ENCODE results near the gene HMG20A.
"Not testable (repeated sequence)": the region's sequence is repeated elsewhere in the genome, so short reads cannot be mapped to it uniquely, and the experiment has no call there.

HMG20A gene

DNA sequence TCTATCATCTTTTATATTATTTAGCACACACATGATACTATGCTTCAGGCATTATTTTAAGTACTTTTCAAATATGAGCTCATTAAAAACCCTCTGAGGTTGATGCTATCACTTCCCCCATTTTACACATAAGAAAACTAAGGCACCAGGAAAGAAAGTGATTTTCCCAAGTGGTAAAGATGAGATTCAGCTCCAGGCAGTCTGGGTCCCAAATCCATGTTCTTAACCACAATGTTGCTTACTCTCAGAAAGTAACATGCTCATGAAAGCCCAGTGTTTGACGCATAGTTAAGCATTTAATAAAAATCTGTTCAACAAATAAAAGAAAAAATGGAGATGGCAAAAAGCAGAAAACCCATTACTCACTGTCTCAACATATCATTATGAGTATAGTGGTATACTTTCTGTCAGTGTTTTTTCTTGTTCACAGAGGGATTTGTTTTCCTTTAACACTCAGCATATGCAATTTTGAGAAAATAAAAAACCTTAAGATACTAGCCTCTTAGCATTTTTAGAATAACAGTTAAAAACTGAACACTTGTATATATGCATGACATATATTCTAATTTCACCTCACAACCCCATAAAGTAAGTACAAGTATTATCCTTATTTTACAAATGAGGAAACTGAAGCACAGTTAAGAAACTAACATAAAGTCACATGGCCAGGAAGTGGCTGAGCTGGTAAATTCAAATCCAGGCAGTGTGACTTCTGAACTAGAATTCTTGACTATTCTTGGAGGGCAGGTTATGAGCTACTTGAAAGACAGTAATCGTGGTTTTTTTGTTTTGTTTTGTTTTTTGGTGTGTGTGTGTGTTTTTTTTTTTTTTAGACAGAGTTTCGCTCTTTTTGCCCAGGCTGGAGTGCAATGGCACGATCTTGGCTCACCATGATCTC is 11.2 kb upstream of the HMG20A start:
- peak; percentile 54 for DNase-seq (ENCODE audit: low spot score)

DNA sequence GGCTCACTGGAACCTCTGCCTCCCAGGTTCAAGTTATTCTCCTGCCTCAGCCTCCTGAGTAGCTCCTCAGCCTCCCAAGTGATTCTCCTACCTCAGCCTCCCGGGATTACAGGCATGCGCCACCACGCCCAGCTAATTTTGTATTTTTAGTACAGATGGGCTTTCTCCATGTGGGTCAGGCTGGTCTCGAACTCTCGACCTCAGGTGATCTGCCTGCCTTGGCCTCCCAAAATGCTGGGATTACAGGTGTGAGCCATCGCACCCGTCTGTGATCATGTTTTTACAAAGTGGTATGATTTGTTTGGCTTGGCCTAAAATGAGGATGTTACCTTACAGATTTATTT is 10.6 kb upstream of the HMG20A start:
- not testable (repeated sequence) for DNase-seq (ENCODE audit: low spot score)

DNA sequence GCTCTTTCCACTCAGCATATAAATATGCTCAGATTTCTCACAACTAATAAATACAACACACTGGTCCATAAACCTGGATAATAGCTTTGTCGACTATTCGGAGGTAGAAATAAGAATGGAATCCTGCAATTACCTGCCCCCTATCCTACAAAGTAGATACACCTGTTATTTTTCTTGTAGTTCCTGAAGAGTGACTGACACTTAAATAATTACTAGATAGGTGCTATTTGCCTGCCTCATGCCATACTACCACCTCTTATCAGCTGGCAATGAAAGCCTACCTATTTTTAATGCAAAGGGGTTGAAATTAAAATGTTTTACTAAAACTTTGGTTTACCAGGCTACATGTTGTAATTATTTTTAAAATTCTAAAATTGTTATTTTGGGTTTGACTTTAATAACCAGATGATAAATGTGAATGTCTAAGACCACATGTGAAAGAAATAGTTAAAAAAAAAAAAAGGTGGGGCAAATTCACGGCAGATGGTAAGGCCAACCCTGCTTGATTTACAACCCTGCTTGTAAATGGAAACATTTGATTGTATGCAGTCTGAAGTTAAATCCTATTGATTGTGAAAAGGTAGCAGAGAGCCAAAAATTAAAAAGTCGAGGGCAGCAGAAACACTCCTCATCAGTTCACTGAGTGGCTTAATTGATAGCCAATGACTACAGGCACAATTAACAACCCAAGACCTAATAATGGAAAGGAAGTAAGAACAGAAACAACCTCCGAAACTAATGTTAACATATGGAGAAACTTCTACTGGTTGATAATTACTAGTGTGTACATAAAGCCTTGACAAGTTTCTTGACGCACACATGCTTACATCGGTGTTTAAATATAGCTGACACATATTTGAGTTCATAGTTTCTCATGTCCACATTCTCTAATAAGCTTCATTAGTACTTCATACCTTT is 9.7 kb upstream of the HMG20A start:
- DNase-seq (ENCODE audit: low spot score): no peak

DNA sequence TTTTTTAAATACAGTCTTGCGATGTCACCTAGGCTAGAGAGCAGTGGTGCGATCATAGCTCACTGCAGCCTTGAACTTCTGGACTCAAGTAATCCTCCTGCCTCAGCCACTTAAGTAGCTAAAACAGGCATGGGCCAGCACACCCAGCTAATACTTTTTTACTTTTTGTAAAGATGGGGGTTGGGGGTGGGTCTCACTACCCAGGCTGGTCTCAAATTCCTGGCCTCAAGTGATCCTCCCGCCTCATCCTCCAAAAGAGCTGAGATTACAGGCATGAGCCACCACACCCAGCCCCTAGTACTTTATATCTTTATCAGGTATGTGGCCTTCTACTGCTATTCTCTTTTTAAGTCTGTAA is 9.1 kb upstream of the HMG20A start:
- DNase-seq (ENCODE audit: low spot score): no peak

DNA sequence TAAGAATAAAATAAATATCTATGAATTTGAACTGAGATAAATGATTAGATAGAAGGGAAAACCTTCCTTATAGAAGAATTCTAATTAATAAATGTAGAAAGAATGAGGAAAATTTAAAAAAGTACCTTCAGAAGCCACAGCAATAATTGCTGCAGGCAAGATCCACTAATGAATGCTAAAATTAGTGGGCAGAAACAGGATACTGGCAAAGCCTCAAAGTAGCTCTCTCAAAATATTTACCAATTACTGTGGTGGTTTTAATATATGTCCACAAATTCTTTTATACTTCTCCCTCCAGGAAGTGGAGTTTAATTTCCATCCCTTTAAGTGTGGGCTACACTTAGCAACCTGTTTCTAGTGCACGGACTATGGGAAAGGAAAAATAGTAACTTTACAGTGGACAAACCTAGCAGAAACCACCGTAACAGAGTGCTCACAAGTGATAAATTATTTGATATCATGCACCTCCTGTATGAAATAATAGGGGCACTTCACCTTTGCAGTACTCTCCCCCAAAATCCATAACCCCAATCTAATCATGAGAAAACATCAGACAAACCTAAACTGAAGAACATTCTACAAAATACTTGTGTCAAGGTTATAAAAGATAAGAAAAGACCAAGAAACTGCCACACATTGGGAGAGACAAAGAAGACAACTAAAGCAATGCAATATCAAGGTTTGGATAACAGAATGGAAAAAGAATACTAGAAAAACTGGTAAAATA is 7.6 kb upstream of the HMG20A start:
- no peak for DNase-seq (ENCODE audit: low spot score)

DNA sequence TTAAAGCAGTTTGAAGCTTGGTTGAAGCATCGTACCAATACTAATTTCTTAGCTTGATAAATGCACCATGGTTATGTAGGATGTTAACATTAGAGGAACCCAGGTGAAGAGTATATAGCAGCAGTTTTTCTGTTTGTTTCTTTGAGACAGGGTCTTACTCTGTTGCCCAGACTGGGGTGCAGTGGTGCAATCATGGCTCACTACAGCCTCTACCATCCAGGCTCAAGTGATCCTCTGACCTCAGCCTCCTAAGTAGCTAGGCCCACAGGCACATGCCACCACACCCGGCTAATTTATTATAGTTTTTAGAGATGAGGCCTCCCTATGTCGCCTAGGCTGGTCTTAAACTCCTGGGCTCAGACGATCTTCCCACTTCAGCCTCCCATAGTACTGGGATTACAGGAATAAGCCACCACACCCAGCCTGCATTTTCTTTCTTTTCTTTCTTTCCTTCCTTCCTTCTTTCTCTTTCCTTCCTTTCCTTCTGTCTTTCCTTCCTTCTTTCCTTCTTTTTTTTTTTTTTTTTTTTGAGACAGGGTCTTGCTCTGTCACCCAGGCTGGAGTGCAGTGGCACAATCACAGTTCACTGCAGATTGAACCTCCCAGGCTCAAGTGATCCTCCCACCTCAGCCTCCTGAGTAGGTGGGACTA is 6.9 kb upstream of the HMG20A start:
- DNase-seq (ENCODE audit: low spot score): no peak

DNA sequence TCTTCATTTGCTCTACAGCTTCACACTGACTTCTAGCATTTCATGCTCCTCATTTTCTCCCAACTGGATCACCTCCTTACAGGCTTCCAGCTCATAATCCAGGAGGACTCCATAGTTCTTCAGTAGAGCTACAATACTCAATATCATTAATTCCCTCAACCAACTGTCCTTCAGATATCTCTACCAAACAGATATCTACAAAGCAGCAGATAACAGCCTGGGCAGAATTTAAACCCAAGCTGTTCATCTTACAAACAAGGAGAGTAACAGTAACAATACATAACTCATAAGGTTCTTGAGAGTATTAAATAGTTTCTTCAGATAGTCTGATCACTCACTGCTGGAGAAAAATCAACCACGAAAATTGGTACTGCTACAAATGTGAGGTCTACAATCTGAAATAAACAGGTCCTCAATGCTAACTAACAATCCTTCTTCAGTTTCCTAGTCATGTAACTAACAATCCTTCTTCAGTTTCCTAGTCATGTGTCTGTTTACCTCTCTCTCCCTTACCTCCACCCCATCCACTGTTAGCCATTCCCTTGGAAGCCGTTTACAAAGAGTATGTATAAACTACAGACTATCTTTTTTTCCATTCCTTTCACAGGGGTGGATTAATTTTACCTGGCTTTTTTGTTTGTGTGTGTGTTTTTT is 5.8 kb upstream of the HMG20A start:
- no peak for DNase-seq (ENCODE audit: low spot score)

DNA sequence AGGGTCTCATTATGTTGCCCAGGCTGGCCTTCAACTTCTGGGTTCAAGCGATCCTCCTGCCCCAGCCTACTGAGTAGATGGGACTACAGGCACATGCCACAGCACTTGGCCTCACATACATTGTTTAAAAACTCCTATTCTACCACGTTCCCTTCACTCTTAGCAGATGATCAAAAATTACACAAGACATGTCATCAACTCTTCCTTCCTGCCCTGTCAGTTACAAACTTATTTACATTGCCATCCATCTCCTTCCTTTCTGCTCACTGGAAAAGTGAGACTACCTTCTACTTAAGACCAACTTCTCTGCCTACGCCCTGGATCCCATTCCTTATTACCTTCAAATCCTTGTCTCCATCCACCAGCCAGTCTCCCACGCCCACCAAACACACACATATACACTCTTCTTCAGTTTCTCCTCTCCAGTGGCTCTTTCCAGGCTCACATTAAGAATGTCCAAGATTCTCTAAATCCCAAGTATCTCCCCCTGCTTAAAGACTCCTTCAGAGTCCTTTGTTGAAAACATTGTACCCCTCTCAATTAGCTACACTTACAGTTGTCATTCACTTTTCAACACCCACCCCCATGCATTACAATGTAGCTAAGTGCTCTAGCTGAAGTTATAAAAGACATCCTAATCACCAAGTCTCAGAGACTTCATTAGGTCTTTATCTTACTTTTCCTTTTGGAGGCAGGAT is 5.1 kb upstream of the HMG20A start:
- DNase-seq (ENCODE audit: low spot score): no peak

DNA sequence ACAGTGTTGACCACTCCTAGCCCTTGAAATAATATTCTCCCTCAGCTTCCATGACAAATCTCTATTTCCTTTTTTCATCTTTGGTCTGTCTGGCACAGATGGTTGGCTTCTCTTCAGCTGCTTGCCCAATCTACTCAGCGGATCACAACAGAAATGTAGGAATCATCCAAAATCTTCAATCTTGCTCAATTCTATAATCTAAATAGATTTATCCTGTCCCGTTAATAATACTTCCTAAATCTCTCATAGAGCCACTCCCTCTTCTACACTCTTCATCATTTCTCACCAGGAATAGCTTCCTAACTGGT is 4.6 kb upstream of the HMG20A start:
- DNase-seq (ENCODE audit: low spot score): no peak

DNA sequence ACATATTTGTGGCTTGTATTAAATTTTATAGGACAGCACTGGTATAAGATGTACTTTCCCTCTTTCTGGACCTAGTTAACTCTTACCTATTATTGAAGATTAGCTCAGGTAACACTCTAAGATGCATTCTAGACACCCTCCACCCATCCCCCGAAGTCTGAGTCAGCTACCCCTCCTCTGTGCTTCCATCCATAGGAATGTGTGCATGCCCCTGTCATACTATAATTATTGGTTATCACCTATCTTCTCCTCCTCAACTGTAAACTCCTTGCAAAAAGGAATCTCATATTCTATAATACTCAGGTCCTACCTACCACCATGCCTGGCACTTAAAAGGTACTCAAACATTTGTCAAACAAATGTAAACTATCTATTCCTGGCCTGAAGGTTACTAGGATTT is 3.7 kb upstream of the HMG20A start:
- no peak for DNase-seq (ENCODE audit: low spot score)

DNA sequence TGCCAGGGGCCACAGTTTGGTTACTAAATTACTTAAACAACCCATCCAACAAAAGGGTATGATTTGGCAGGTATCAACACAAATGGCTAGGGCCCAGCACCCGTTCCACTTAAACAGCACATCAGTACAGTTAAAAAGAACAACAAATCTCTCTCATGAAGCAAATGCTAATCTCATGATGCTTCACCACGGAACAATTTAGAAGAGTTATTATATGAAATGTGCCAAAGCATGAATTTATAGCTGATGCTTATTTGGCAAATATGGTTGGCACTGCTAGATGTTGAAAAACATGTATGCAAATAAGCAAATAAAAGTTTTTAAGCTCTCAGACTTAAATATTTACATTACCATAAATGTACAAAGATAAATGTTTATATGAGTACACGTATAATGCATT is 3.1 kb upstream of the HMG20A start:
- DNase-seq (ENCODE audit: low spot score): no peak

DNA sequence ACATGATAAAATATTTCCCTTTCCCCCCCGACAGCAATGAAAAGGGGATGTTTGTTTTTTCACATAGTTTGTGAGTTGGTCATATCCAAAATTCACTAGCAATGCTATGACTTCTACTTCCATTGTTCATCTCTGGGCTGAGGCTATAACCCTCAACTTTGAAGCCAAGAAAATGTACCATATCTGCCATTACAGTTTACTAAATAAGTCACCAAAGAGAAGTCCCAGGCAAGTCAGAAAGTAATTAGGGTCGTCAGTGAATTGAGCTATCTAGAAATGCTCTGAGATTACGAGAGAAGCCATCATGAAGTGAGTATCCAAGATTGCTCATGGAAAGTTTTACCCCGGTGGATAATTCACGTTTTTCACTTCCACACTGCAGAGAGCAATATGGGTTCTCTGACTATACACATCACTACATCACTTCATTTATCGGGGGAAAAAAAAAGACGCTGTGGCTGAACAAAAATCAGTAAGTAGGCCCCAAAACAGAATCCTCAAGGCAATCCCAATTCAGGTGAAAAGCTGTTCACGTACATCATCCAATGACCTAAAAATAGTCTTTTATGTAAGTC is 2.2 kb upstream of the HMG20A start:
- DNase-seq (ENCODE audit: low spot score): no peak

DNA sequence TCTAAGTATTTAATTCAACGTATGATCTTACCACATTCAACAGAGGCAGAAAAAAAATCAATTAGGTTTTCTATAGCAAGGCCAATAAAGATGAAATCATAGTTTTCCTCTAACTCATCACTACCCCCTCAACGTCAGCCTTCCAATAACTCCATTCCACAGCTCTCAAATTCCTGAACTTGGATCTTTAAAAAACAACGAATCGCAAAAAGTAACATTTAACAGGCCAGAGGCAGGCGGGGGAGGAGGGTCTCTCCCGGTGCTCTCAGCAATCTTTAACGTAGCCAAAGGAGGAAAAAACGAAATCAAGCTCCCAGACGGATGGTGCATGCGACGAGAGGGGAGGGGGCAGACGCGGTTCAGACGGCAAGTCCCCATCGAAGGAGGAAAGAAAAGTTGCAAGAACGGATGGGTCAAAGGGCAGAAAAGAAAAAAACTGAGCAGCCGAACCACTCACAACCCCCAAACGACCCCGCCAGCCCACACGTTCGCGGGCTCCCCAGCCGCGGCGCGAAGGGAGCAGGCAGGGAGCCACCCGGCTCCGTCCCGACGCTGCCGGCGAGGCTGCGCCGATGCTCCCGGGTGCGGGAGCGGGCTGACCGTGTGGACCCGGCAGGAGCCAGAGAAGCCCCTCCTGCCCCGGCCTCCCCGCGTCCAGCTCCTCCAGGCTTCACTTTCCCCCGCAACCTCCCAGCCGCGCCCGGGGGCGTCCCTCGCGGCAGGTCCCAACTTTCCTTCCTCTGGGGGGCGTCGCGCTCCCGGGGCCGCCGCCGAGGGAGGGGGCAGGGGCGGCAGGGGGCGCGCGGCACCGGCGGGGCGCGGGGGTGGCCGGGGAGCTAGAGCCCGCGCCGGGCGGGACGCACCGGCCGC is 1.5 kb upstream of the HMG20A start:
- no peak for DNase-seq (ENCODE audit: low spot score)

DNA sequence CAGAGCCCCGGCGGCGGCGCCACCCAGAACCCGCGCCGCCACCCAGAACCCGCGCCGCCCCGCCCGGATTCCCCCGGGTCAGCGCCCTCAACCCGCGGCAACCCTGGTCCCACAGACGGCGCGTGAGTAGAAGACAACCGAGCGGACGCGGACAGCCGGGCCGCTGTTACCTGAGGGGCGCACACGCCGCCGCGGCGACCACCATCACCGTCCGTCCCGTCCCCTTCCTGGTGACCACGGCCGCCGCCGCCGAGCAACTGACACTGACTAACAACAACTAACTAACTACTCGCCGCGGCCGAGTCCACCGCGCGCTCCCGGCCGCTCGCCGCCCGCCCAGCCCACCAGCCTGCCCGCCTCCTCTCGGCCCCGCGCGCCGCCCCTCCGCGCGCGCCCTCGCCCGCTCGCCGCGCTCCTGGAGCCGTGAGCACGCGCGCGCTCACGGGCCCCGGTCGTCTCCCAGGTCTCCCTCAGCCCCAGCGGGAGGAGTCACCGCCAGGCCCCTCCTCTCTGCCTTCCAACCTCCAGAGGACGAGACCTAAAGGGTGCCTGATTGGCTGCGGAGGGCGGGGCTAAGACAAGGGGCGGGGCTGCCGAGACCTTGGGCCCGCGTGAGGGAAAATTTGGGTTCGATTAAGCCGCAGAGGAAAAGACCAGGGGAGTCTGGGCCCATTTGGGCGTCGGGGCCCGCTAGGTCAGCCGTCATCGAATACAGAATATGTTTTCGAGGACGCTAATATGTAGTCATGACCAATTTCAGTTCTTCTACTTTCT is 665 bp upstream of the HMG20A start, which contains the start of gene PEAK1:
PEAK1 (minus strand) TSS at position 269 of the 774 bp plus-strand sequence. CDS start 238,178 bp downstream, outside the sequence.
- peak; percentile 99 for DNase-seq (ENCODE audit: low spot score)

DNA sequence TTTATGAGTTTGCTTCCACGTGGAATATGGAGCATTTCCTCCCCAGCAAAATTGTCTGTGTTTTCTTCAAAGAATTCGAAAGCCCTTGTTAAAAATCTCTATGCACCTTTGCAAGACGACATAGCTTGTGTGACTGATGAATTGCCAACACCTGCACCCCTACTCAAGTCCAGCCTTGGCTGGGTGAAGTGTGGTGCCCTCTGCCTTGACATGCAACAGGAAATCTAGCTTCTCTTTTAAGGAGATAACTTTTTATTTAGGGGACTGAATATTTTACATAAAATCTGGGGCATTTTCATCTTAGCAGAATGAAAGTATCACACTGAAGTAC is 647 bp downstream of the HMG20A start:
- no peak for DNase-seq (ENCODE audit: low spot score)

DNA sequence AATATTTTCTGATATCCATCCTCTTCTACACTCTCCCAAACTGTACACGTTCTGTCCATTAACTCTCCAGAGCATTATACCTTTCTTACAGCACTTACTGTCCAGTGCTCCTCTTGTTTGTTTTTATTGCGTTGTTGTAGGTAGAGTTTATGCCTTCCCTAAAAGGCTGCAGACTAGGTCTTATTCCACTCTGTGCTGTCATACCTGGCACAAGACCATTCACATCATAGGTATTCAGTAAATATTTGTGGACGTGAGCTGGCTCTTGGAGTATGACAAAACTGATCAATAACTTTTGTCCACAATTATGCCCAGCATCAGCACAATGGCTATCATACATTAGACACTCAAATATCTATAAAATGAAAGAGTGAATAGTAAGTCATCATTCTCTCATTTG is 4.4 kb downstream of the HMG20A start:
- no peak for DNase-seq (ENCODE audit: low spot score)

DNA sequence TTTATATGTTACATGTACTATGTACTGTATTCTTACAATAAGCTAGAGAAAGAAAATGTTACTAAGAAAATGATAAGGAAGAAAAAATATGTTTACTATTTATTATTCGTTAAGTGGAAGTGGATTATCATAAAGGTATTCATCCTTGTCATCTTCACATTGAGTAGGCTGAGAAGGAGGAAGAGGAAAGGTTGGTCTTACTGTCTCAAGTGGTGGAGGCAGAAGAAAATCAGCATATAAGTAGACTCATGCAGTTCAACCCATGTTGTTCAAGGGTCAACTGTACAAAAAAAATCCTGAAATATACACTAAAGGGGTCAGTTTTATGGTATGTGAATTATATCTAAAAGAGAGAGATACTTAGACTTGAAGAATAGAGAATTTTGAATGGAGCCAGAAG is 5.7 kb downstream of the HMG20A start:
- DNase-seq (ENCODE audit: low spot score): no peak

DNA sequence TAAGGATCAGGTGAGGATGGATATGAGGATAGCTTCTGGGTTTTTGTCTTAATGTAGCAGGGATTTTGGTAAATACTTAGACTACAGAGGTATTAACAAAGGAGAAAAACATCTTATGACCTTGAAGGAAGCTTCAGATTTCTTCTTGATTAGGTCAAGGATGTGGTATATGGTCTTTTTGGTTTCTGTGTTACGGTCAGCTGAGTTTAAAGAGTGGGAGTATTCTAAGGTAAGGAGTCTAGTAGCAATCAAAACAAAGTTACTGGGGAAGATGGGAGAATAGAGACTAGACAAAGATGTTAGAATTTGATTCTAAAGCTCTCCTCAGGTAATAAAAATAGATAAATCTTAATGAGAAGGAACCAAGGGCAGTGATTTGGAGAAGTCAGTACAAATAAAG is 6.2 kb downstream of the HMG20A start:
- no peak for DNase-seq (ENCODE audit: low spot score)

DNA sequence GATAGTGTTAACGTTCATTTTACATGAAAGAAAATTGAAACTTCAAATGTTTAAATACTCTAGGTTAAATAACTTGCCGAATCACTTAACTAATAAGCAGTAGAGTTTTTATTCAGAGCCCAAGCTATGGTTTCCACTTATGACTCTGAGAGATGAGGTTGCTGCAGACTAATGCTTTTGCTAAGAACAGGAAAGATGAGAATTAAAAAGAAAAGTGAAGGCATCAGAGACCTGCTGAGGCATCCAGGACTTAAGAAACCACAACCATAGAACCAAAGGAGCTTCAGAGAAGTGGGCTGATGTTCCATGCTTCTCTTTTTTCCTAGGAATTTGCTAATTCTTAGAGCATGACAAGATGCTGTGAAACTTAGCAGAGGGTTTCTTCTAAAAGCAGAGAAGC is 9.5 kb downstream of the HMG20A start:
- DNase-seq (ENCODE audit: low spot score): peak; percentile 62
